Stimulated activated CD8-positive, alpha-beta memory T cell treated with anti-CD3 and anti-CD28 coated beads, Interleukin-12 subunit alpha, Interleukin-12 subunit beta, amount 100 ng/mL, for 1 hour (primary cell): ENCODE measurements around the gene MPPE1.
"Not testable (repeated sequence)": the region's sequence is repeated elsewhere in the genome, so short reads cannot be mapped to it uniquely, and the experiment has no call there.

Experiments
- DNase-seq: peaks from one replicate; pipeline ENCODE4 v3.0.0-alpha.2; 2020; ENCODE audit warnings: low read depth

Gene MPPE1

GRCh38 chr18:11925800-11926481 lies 17.8 kb upstream of the MPPE1 start:
- no peak for DNase-seq

- no peak for DNase-seq
These were observed 15.3 kb upstream of the MPPE1 start for GRCh38 chr18:11923450-11923849.

- not testable (repeated sequence) for DNase-seq
These were observed 11.4 kb upstream of the MPPE1 start for GRCh38 chr18:11919522-11919921.

GRCh38 chr18:11916880-11917279 lies 8.8 kb upstream of the MPPE1 start:
- DNase-seq, result not testable (repeated sequence)

- DNase-seq, result no peak
These were observed 1.5 kb upstream of the MPPE1 start for GRCh38 chr18:11909591-11910026.

DNA sequence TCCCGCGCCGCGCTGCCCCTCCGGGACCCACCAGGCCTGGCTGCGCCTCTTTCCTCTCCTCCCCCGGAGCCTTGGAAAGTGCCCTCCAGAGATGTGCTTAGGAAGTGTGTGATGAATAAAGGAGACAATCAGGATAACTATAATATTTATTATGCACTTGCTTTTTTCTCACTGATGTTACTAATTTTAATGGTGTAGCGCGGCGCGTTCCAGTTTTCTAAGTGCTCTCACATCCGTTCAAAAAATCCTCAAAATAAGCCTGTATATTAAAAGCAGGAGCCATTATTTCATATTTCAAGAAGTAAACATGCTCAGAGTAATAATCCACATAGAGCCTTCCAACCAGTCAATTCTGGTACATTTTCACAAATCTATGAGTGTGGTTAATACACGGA lies 941 bp upstream of the MPPE1 start:
- DNase-seq, result no peak

- DNase-seq, result no peak
These were observed 917 bp downstream of the MPPE1 start for GRCh38 chr18:11906926-11907874.

DNA sequence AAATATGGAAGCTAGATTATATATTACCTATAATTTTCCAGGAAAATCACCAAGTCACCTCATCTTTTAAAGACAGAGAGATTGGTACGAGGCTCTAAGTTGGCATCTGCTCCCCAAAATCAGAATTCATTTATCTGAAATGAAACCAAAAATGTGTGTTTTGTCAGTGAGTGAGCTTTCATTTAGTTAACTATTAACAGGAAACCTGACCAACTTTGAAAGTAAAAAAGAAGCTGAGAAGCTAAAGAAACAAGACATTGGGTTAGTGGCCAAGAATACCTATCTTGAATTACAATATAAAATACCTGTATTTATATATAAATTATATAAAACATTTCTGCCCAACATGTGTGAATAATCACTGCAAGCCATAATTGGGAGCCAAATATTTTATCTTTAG lies 1.9 kb downstream of the MPPE1 start:
- DNase-seq, result no peak

GRCh38 chr18:11905613-11906012 lies 2.5 kb downstream of the MPPE1 start:
- no peak for DNase-seq

DNA sequence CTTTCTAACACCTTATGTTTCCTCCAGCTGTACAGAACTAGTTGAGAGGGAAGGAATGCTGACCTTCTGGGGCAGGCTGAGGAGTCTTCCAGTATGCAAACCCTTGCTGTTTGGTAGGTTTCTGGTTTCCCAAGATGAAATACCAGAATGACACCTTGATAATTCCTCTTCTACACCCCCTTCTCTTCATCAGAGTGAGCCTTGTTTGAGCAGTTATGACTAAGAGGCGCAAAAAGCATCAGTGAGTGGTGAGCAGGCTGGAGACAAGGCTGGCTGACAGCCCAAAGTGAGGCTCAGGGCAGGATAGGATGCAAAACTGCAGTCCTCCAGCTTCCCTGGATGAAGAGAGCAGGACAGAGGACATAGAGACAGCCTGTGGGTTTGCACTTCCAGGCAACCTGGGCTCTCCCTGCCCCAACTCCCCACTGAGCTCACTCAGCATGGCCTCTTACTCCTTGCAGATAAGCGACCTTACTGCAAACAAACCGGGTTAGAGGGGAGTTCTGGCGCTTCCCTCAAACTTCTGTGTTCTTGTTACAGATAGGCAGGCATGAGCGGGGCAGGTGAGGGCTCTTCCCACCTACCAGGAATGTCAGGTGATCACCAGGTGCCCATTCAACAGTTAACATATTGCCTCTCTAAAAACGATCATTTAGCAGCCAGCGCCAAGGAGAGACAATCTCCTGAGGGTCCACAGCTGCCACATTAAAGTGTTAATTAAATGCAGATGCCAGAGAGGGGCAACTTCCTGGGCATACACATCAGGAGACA lies 5.4 kb downstream of the MPPE1 start:
- DNase-seq, result no peak

DNA sequence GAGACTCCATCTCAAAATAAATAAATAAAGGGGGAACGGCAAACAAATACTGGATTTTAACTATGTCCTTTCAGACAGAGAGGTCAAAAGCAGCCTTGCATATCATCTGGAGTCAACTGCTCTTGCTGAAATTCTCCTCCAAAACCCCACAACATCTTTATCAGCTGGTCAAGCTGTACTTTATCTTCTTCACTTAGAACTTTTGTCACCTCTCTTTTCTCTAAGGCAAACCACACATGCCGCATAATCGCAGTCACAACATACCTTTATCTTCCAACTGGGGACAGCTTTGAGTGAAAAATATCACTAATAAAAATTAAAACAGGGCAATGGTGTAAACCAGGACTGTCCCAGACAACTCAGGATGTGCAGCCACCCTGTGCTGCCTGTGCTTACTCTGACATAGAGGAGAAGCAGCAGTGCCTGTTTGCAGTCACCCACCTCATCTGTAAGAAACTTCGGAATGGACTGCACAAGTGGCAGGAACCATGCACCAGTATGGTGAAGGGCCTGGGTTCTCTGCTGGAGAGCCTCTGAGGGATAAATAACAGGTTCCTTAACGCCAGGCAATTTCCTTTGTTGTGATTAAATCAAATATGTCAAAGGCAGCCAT lies 6.2 kb downstream of the MPPE1 start:
- no peak for DNase-seq

DNA sequence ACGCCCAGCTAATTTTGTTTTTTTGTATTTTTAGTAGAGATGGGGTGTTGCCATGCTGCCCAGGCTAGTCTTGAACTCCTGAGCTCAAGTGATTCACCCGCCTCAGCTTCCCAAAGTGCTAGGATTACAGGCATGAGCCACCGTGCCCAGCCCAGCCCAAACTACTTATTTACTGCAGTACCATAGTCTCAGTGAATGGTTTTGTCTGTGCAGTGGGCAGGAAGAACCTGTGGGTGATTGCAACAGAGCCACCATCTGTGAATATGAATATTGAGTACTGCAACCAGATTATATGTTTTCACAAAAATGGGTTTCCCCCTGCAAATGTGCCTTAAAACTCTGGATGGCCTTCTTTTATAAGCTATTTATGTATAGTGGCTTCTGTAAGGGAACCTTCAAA lies 9.1 kb downstream of the MPPE1 start:
- no peak for DNase-seq

- DNase-seq, result no peak
These were observed 10.3 kb downstream of the MPPE1 start for GRCh38 chr18:11897781-11898180.

- not testable (repeated sequence) for DNase-seq
These were observed 15.7 kb downstream of the MPPE1 start for GRCh38 chr18:11892438-11892837.

DNA sequence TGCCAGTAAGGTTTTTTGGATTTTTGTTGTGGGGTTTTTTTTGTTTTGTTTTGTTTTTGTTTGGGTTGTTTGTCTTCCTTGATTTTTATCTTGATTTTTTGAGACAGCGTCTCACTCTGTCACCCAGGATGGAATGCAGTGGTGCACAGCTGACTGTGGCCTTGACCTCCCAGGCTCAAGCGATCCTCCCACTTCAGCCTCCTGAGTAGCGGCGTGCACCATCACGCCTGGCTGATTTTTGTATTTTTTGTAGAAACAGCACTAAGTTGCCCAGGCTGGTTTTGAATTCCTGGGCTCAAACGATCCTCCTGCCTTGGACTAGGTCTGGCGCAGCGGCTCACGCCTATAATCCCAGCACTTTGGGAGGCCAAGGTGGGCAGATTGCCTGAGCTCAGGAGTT lies 16.4 kb downstream of the MPPE1 start:
- DNase-seq, result no peak

GRCh38 chr18:11889284-11889683 lies 18.8 kb downstream of the MPPE1 start:
- DNase-seq, result no peak

DNA sequence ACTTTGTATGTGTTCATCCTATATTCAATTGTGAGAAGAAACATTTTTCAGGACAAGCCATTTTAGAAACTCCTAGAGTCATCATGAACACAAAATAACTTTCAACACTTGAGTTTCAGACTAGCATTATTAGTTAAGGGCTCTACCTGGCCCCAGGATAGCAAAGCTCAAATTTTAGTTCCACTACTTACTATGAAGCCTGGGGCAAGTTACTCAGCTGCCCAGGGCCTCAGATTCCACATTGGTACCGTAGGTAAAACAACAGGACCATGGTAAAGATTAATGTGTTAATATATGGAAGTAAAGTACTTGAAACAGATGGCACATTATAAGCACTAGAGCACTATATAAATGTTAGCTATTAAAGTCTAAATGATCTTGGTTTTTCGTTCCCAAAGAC lies 19.4 kb downstream of the MPPE1 start:
- DNase-seq, result no peak

GRCh38 chr18:11887328-11888128 lies 20.6 kb downstream of the MPPE1 start:
- DNase-seq, result no peak

DNA sequence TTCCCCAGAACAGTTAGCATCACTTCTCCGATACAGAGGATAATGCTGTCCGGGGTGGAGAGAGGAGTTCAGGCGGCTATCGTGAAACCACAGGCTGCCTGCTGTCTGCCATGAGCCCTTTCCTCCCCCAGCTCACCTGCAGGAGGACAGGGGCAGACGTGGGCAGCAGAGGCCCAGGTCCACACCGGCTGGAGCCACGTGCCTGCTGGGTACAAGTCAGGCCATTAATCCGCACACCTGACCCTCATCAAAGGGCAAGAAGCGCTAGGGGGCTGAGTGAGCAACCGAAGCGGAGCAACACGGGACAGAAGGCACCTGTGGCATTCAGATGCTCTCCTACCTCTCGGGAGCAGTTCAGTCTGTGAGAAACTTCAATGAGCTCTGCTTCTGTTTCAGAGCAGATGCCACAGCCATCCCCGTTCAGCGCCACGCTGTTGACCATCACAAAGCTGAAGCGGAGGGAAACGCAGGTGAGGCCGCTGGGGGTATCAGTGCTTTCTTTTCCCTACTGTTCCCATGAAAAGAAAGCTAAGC lies 21.5 kb downstream of the MPPE1 start:
- no peak for DNase-seq

GRCh38 chr18:11885278-11885947 lies 22.7 kb downstream of the MPPE1 start:
- DNase-seq, result no peak
